Gastrocnemius medialis (tissue), 4 donors: ENCODE results near the gene PRIM1. TPM values are rescaled to one million over a fixed set of nuclear protein-coding genes. Genes with fewer than 3 reads are reported as not detected.
"Not testable (repeated sequence)": the region's sequence is repeated elsewhere in the genome, so short reads cannot be mapped to it uniquely, and the experiment has no call there.

Source experiments
- ATAC-seq, 2 donors: fragments of 150-250 bp; one replicate each; pipeline ENCODE4 v1.9.1; 2016
- DNase-seq, 2 donors: peaks; one replicate each; pipeline ENCODE4 v3.0.0-alpha.2; 2019
- H3K27ac ChIP-seq, 4 donors: fragments of 200-600 bp; sonication (generic); 1 replicate in 1 of 4; 2 replicates in 3 of 4; pipeline ENCODE4 v1.5.1; 2016 to 2018; ENCODE audit warnings: mild to moderate bottlenecking in 2 of 4, moderate library complexity in 1 of 4
- H3K27me3 ChIP-seq, 3 donors: fragments of 200-600 bp; sonication (generic) in 2 of 3; 1 replicate in 1 of 3; 2 replicates in 2 of 3; pipeline versions ENCODE4 v1.5.1 to v1.6.0; 2016 to 2019; ENCODE audit warnings: mild to moderate bottlenecking in 1 of 3, moderate library complexity in 1 of 3
- H3K36me3 ChIP-seq, 2 donors: fragments of 200-600 bp; sonication (generic) in 1 of 2; one replicate each; pipeline ENCODE4 v1.5.1; 2017 to 2018
- H3K4me1 ChIP-seq, 2 donors: fragments of 200-600 bp; sonication (generic) in 1 of 2; one replicate each; pipeline ENCODE4 v1.5.1; 2016 to 2017; ENCODE audit warnings: mild to moderate bottlenecking in 2 of 2
- H3K4me3 ChIP-seq, 4 donors: fragments of 200-600 bp; sonication (generic) in 3 of 4; 1 replicate in 1 of 4; 2 replicates in 3 of 4; pipeline ENCODE4 v1.5.1; 2016 to 2019; ENCODE audit warnings: mild to moderate bottlenecking in 2 of 4
- H3K9me3 ChIP-seq, 3 donors: fragments of 200-600 bp; sonication (generic) in 2 of 3; 1 replicate in 1 of 3; 2 replicates in 2 of 3; pipeline ENCODE4 v1.5.1; 2016 to 2019
- CTCF ChIP-seq, 5 experiments: fragments of 450-650 bp in 3 of 5; fragments of 200-600 bp in 2 of 5; sonication (generic) in 2 of 5; IDR thresholded peaks in 4 of 5; conservative IDR thresholded peaks in 1 of 5; 1 replicate in 4 of 5; 2 replicates in 1 of 5; pipeline ENCODE4 v1.5.1; 2016 to 2019; ENCODE audit warnings: antibody characterized with exemption in 5 of 5, mild to moderate bottlenecking in 3 of 5, moderate library complexity in 3 of 5
- POLR2A ChIP-seq, 2 donors: fragments of 450-650 bp; IDR thresholded peaks; one replicate each; pipeline ENCODE4 v1.6.1; 2017; ENCODE audit warnings: antibody characterized with exemption in 2 of 2, mild to moderate bottlenecking in 2 of 2, moderate library complexity in 2 of 2
- in situ Hi-C, 4 donors: fragments of 200-750 bp; cut with MboI; loops; one replicate each; pipeline versions ENCODE4 v1.15.0 to v1.8.0; 2017; ENCODE audit warnings: low sequenced_read_pairs in 4 of 4
- intact Hi-C: fragments of 100-400 bp; cut with DNase I; formaldehyde crosslinking; loops from one replicate; pipeline ENCODE4 v1.15.1; 2023; ENCODE audit warnings: low total_unique reads
- total RNA-seq, 4 donors: library from RNA; depleted of rRNA; stranded (reverse); fragments of >200 nt; gene quantifications; one replicate each; pipeline versions ENCODE4 v1.1.0 to v1.2.3, GENCODE V29; 2016

The PRIM1 gene
- 1 to 10 TPM; 3.2 to 5.9 (median 3.7) TPM for total RNA-seq

- ATAC-seq (peak; percentile 88 to 92), DNase-seq (peak; percentile 56 to 72)
- Histone ChIP-seq H3K9me3 (no peaks in the 10 kb centered on the region), H3K36me3 (no peaks in the 10 kb centered on the region), H3K4me3 (peak within 1 kb of the TSS; percentile 66 to 86 (median 84)), H3K27me3 (no peaks in the 10 kb centered on the region), H3K4me1 (peaks cover 3 to 8% of the 10 kb centered on the region in 2 donors), H3K27ac (peak within 1 kb of the TSS; percentile 46 to 76 (median 72))
- TF ChIP-seq CTCF (IDR thresholded peaks at IDR 0.05 in 4 of 5, conservative IDR thresholded peaks at IDR 0.05 in 1 of 5) (peak in 3 of 5 experiments; percentile 27 to 50 (median 45)), POLR2A (IDR thresholded peaks at IDR 0.05) (peak; percentile 18)
- in situ Hi-C loops = no loop called here
- intact Hi-C loops = loop anchor here (5.0 kb wide), 1 partner anchor 255 kb away; the partner anchor contains the start of gene ZBTB39
Measured at GRCh38 chr12:56751712-56752598, at the start of gene PRIM1. Gene PRIM1, minus strand, starts transcription at chr12:56752323. Its CDS starts 25 bp downstream, at chr12:56752298.

GRCh38 chr12:56800221-56800620, 48.1 kb upstream of the PRIM1 start:
- no peak overlapping the region for H3K4me3 ChIP-seq
- in situ Hi-C loops (no loop called here), intact Hi-C loops (no loop called here)
- no peaks in the 10 kb centered on the region for H3K4me1 ChIP-seq
- DNase-seq = no peak
- H3K9me3 ChIP-seq = no peaks in the 10 kb centered on the region
- H3K27me3 ChIP-seq = no peaks in the 10 kb centered on the region
- TF ChIP-seq CTCF (IDR thresholded peaks at IDR 0.05 in 4 of 5, conservative IDR thresholded peaks at IDR 0.05 in 1 of 5) (no peak), POLR2A (IDR thresholded peaks at IDR 0.05) (no peak)
- no peaks in the 10 kb centered on the region for H3K36me3 ChIP-seq
- H3K27ac ChIP-seq = no peak overlapping the region
- ATAC-seq = no peak

- not testable (repeated sequence) for H3K9me3 ChIP-seq
Measured at GRCh38 chr12:56799345-56799744, 47.2 kb upstream of the PRIM1 start.

GRCh38 chr12:56795791-56796190, 43.7 kb upstream of the PRIM1 start:
- DNase-seq, H3K36me3 ChIP-seq, H3K27me3 ChIP-seq, H3K4me3 ChIP-seq, in situ Hi-C loops, H3K9me3 ChIP-seq, ATAC-seq, H3K27ac ChIP-seq, H3K4me1 ChIP-seq, intact Hi-C loops: not testable (repeated sequence)

More at GRCh38 chr12:56799345-56799744, 47.2 kb upstream of the PRIM1 start:
- H3K27ac ChIP-seq, H3K4me1 ChIP-seq, in situ Hi-C loops, H3K27me3 ChIP-seq, H3K4me3 ChIP-seq, DNase-seq, ATAC-seq, intact Hi-C loops, H3K36me3 ChIP-seq: not testable (repeated sequence)

- DNase-seq, in situ Hi-C loops, intact Hi-C loops, H3K36me3 ChIP-seq, H3K4me3 ChIP-seq, H3K4me1 ChIP-seq, ATAC-seq, H3K9me3 ChIP-seq, H3K27ac ChIP-seq, H3K27me3 ChIP-seq: not testable (repeated sequence)
Measured at GRCh38 chr12:56795046-56795562, 43.0 kb upstream of the PRIM1 start.

DNA sequence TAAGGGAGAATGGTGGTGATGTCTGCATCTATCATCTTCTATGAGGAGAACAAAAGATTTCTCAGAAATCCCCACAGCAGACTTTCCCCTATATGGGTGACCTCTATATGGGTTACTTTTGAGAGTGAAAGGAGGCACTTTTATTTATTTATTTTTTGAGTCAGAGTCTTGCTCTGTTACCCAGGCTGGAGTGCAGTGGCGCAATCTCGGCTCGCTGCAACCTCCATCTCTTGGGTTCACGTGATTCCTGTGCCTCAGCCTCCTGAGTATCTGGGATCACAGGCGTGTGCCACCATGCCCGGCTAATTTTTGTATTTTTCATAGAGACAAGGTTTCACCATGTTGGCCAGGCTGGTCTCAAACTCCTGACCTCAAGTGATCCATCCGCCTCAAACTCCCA, 41.0 kb upstream of the PRIM1 start:
- H3K4me3 ChIP-seq, intact Hi-C loops, H3K27ac ChIP-seq, DNase-seq, ATAC-seq, in situ Hi-C loops, H3K27me3 ChIP-seq, H3K9me3 ChIP-seq, H3K36me3 ChIP-seq, H3K4me1 ChIP-seq: not testable (repeated sequence)
